Measurements from ENCODE around the gene MYRIP. TPM values are rescaled to one million over a fixed set of nuclear protein-coding genes. Genes with fewer than 3 reads are reported as not detected.

The MYRIP gene
- total and polyA plus RNA-seq, 4 donors: 0.98 to 11.7 (median 6.8) TPM

- TF ChIP-seq CTCF (IDR thresholded peaks at IDR 0.05; ENCODE audit: low read depth, low read length, missing input control) (no peak), REST (IDR thresholded peaks at IDR 0.05) (no peak), TAF1 (conservative IDR thresholded peaks at IDR 0.05) (no peak), MAX (IDR thresholded peaks at IDR 0.05) (no peak), JUND (IDR thresholded peaks at IDR 0.05) (no peak), HNF4A (conservative IDR thresholded peaks at IDR 0.05) (no peak), HNF4G (IDR thresholded peaks at IDR 0.05) (no peak), RAD21 (IDR thresholded peaks at IDR 0.05) (no peak), EGR1 (IDR thresholded peaks at IDR 0.05; ENCODE audit: low read depth in 2 of 2) (no peak), ZBTB33 (IDR thresholded peaks at IDR 0.05) (no peak), FOXA1 (IDR thresholded peaks at IDR 0.05) (no peak), NR2F2 (IDR thresholded peaks at IDR 0.05) (no peak)
- WGBS: 75% methylated on average over 2 of the region's 2 CpGs
- H3K9me3 ChIP-seq (ENCODE audit: control insufficient read depth in 4 of 4, low read length in 3 of 4): no peaks in the 10 kb centered on the region
- no peak overlapping the region for H3K4me3 ChIP-seq (ENCODE audit: low read depth in 1 of 3, low read length in 3 of 3)
- no peak overlapping the region for H3K9ac ChIP-seq (ENCODE audit: low read depth in 1 of 2, low read length in 2 of 2)
- no peak overlapping the region for H3K27ac ChIP-seq (ENCODE audit: low read depth in 1 of 2, low read length in 2 of 2)
- peaks cover 0 to 7% (median 1%) of the 10 kb centered on the region in 4 donors for H3K36me3 ChIP-seq (ENCODE audit: control insufficient read depth in 4 of 4, insufficient read depth in 3 of 4, low read depth in 1 of 4, low read length in 3 of 4)
- no peaks in the 10 kb centered on the region for H3K4me1 ChIP-seq (ENCODE audit: control insufficient read depth in 4 of 4, insufficient read depth in 4 of 4, low read length in 3 of 4)
- no peaks in the 10 kb centered on the region for H3K27me3 ChIP-seq (ENCODE audit: control insufficient read depth in 4 of 4, insufficient read depth in 4 of 4, low read length in 3 of 4)
- DNase-seq (ENCODE audit: low spot score): no peak
These were observed 339.4 kb downstream of the MYRIP start for GRCh38 chr3:40148827-40149226.

- WGBS: 83% methylated on average over 1 of the region's 1 CpG
These were observed 343.2 kb downstream of the MYRIP start for GRCh38 chr3:40152482-40153133.

More at GRCh38 chr3:40152482-40153133, 343.2 kb downstream of the MYRIP start:
- no peaks in the 10 kb centered on the region for H3K4me1 ChIP-seq (ENCODE audit: control insufficient read depth in 4 of 4, insufficient read depth in 4 of 4, low read length in 3 of 4)
- no peak overlapping the region for H3K9ac ChIP-seq (ENCODE audit: low read depth in 1 of 2, low read length in 2 of 2)
- no peaks in the 10 kb centered on the region for H3K9me3 ChIP-seq (ENCODE audit: control insufficient read depth in 4 of 4, low read length in 3 of 4)
- peaks cover 0 to 7% (median 1%) of the 10 kb centered on the region in 4 donors for H3K36me3 ChIP-seq (ENCODE audit: control insufficient read depth in 4 of 4, insufficient read depth in 3 of 4, low read depth in 1 of 4, low read length in 3 of 4)
- TF ChIP-seq HNF4G (IDR thresholded peaks at IDR 0.05) (no peak), ZBTB33 (IDR thresholded peaks at IDR 0.05) (no peak), FOXA2 (IDR thresholded peaks at IDR 0.05) (no peak), TAF1 (conservative IDR thresholded peaks at IDR 0.05) (no peak), HNF4A (conservative IDR thresholded peaks at IDR 0.05) (no peak), NR2F2 (IDR thresholded peaks at IDR 0.05) (no peak), CTCF (IDR thresholded peaks at IDR 0.05; ENCODE audit: low read depth, low read length, missing input control) (no peak), REST (IDR thresholded peaks at IDR 0.05) (no peak)
- no peak overlapping the region for H3K27ac ChIP-seq (ENCODE audit: low read depth in 1 of 2, low read length in 2 of 2)
- H3K27me3 ChIP-seq (ENCODE audit: control insufficient read depth in 4 of 4, insufficient read depth in 4 of 4, low read length in 3 of 4): no peaks in the 10 kb centered on the region
- no peak for DNase-seq (ENCODE audit: low spot score)
- no peak overlapping the region for H3K4me3 ChIP-seq (ENCODE audit: low read depth in 1 of 3, low read length in 3 of 3)

Data from liver (tissue), 9 donors.